ENCODE data around the gene EFNA5. TPM values are rescaled to one million over a fixed set of nuclear protein-coding genes. Genes with fewer than 3 reads are reported as not detected.
A peak's percentile ranks its signal among the peaks of the same experiment; 100 is the strongest.

The EFNA5 gene
- total RNA-seq, 1 experiment from 2014 or later = 51.2 TPM

GRCh38 chr5:107699425-107699824, 28.7 kb upstream of the EFNA5 start:
- H3K36me3 Mint-ChIP-seq (ENCODE audit: insufficient read depth, unreplicated experiment) = no peaks in the 10 kb centered on the region
- ChIA-PET POLR2A (no interaction called here), CTCF (no interaction called here)
- peaks cover 13% of the 10 kb centered on the region for H3K4me1 Mint-ChIP-seq (ENCODE audit: insufficient read depth, unreplicated experiment)
- intact Hi-C loops (cut with micrococcal nuclease) = no loop called here
- no peak overlapping the region for H3K4me3 Mint-ChIP-seq (ENCODE audit: unreplicated experiment)
- TF ChIP-seq, protein P1, sequence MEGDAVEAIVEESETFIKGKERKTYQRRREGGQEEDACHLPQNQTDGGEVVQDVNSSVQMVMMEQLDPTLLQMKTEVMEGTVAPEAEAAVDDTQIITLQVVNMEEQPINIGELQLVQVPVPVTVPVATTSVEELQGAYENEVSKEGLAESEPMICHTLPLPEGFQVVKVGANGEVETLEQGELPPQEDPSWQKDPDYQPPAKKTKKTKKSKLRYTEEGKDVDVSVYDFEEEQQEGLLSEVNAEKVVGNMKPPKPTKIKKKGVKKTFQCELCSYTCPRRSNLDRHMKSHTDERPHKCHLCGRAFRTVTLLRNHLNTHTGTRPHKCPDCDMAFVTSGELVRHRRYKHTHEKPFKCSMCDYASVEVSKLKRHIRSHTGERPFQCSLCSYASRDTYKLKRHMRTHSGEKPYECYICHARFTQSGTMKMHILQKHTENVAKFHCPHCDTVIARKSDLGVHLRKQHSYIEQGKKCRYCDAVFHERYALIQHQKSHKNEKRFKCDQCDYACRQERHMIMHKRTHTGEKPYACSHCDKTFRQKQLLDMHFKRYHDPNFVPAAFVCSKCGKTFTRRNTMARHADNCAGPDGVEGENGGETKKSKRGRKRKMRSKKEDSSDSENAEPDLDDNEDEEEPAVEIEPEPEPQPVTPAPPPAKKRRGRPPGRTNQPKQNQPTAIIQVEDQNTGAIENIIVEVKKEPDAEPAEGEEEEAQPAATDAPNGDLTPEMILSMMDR (IDR thresholded peaks at IDR 0.05; ENCODE audit: unreplicated experiment) = no peak
- H3K9me3 Mint-ChIP-seq (ENCODE audit: unreplicated experiment) = no peaks in the 10 kb centered on the region
- DNase-seq (ENCODE audit: unreplicated experiment) = no peak
- no peak overlapping the region for H3K27ac Mint-ChIP-seq (ENCODE audit: low read depth, unreplicated experiment)
- no peaks in the 10 kb centered on the region for H3K27me3 Mint-ChIP-seq (ENCODE audit: insufficient read depth, unreplicated experiment)
- no TSS peak for BruUV-seq (replicated peaks)

DNA sequence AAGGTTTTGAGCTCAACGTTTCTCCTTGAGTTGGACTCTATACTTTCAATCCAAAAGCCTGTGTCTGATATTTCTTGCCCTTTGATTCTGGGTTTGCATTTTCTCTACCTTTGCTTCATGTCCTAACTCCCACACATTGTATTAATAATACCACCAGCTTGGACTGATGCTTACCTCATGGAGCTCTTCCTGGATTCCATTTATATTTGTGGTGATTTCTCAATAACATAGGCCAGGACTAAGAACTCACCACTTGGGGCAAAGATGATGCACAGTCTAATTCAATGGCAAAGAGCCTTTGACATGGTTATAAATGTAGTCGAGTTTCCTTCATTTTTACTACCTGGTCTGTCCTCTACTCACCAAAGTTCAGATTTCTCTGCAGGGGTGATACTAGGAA, 27.5 kb upstream of the EFNA5 start:
- BruUV-seq (replicated peaks) = no TSS peak
- POLR2A ChIA-PET = interaction anchor here (0.6 kb wide), 1 partner anchor 183 kb away, joined by 3 read pairs; no protein-coding TSS in a partner anchor
- Mint-ChIP-seq H3K9me3 (ENCODE audit: unreplicated experiment) (no peaks in the 10 kb centered on the region), H3K4me3 (ENCODE audit: unreplicated experiment) (no peak overlapping the region), H3K27ac (ENCODE audit: low read depth, unreplicated experiment) (no peak overlapping the region), H3K27me3 (ENCODE audit: insufficient read depth, unreplicated experiment) (no peaks in the 10 kb centered on the region), H3K36me3 (ENCODE audit: insufficient read depth, unreplicated experiment) (peaks cover under 1% of the 10 kb centered on the region), H3K4me1 (ENCODE audit: insufficient read depth, unreplicated experiment) (peaks cover 13% of the 10 kb centered on the region)
- DNase-seq (ENCODE audit: unreplicated experiment) = peak; percentile 33
- CTCF ChIA-PET = interaction anchor here (1.7 kb wide), 1 partner anchor 24 kb away, joined by 7 read pairs; no protein-coding TSS in a partner anchor
- TF ChIP-seq, protein P1 (IDR thresholded peaks at IDR 0.05; ENCODE audit: unreplicated experiment) = no peak
- intact Hi-C loops (cut with micrococcal nuclease) = no loop called here

GRCh38 chr5:107696498-107696897, 25.8 kb upstream of the EFNA5 start:
- no TSS peak for BruUV-seq (replicated peaks)
- CTCF ChIA-PET = no interaction called here

DNA sequence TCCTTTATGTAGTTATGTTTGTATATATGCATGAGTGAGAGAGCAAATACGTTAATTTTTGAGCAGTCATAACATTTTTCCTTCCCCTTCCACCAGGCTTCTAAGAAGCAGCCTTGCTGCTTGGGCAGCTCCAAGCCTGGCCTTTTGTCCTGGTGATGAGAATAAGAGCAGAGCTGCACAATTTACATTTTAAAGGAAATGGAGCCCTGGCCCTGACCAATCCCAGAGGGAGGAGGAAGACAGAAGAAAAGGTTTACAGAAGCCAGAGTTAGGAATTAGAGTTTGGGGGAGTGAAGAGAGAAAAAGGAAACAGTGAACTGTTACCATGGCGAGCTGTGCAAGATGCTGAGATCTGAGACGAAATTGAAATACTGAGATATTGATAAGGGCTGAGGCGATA, 25.3 kb upstream of the EFNA5 start:
- no peak for DNase-seq (ENCODE audit: unreplicated experiment)
- no peak overlapping the region for H3K4me3 Mint-ChIP-seq (ENCODE audit: unreplicated experiment)
- ChIA-PET POLR2A (no interaction called here), CTCF (interaction anchor here (0.6 kb wide), 1 partner anchor 389 kb away, joined by 3 read pairs; no protein-coding TSS in a partner anchor)
- H3K27me3 Mint-ChIP-seq (ENCODE audit: insufficient read depth, unreplicated experiment) = no peaks in the 10 kb centered on the region
- H3K27ac Mint-ChIP-seq (ENCODE audit: low read depth, unreplicated experiment) = no peak overlapping the region
- no TSS peak for BruUV-seq (replicated peaks)
- H3K4me1 Mint-ChIP-seq (ENCODE audit: insufficient read depth, unreplicated experiment) = peaks cover 13% of the 10 kb centered on the region
- TF ChIP-seq, protein P1 (IDR thresholded peaks at IDR 0.05; ENCODE audit: unreplicated experiment) = no peak
- peaks cover 15% of the 10 kb centered on the region for H3K9me3 Mint-ChIP-seq (ENCODE audit: unreplicated experiment)
- intact Hi-C loops (cut with micrococcal nuclease) = no loop called here
- H3K36me3 Mint-ChIP-seq (ENCODE audit: insufficient read depth, unreplicated experiment) = peaks cover 5% of the 10 kb centered on the region

More at GRCh38 chr5:107696498-107696897, 25.8 kb upstream of the EFNA5 start:
- no peak for DNase-seq (ENCODE audit: unreplicated experiment)
- intact Hi-C loops (cut with micrococcal nuclease) = no loop called here
- H3K4me1 Mint-ChIP-seq (ENCODE audit: insufficient read depth, unreplicated experiment) = peaks cover 13% of the 10 kb centered on the region
- peaks cover 5% of the 10 kb centered on the region for H3K36me3 Mint-ChIP-seq (ENCODE audit: insufficient read depth, unreplicated experiment)
- POLR2A ChIA-PET = no interaction called here
- H3K4me3 Mint-ChIP-seq (ENCODE audit: unreplicated experiment) = no peak overlapping the region
- TF ChIP-seq, protein P1 (IDR thresholded peaks at IDR 0.05; ENCODE audit: unreplicated experiment) = no peak
- H3K27me3 Mint-ChIP-seq (ENCODE audit: insufficient read depth, unreplicated experiment) = no peaks in the 10 kb centered on the region
- H3K9me3 Mint-ChIP-seq (ENCODE audit: unreplicated experiment) = peaks cover 11% of the 10 kb centered on the region
- H3K27ac Mint-ChIP-seq (ENCODE audit: low read depth, unreplicated experiment) = no peak overlapping the region

All from MCF 10A (cell line).